Measurements from ENCODE around the gene RET. TPM values are rescaled to one million over a fixed set of nuclear protein-coding genes. Genes with fewer than 3 reads are reported as not detected.

RET gene
- total and polyA plus RNA-seq, 9 donors, result 0.12 to 1.6 (median 0.75) TPM

DNA sequence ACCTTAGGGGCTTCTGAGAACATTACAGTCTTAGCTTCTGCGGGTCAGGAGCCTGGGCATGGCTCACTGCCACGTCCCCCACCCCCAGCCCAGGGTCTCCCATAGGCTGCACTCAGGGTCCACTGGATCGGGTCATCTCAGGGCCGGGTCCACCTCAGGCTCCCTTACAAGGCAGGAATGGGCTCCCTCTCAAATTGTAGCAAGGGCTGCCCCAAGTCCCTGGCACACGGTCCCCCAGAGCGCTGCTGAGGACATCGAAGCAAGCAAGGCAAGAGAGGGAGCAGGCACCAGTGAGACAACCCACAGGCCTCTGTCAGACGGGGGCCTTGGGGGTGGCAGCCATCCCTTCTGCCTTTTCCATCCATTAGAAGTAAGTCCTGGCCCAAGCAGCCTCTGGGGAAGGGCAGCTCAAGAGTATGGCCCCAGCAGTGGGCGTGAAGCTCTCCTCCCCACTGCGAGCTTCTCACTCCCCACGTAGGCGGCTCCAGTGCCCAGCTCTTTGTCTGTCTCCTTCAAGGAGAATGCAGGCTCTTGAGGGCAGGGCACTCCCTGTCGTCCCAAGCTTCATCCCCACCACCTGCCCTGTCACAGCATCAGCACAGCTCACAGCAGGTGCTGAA lies 18.0 kb upstream of the RET start:
- no peaks in the 10 kb centered on the region for H3K27me3 ChIP-seq
- no peak for TF ChIP-seq EP300 (IDR thresholded peaks at IDR 0.05)
- TF ChIP-seq, protein P1, sequence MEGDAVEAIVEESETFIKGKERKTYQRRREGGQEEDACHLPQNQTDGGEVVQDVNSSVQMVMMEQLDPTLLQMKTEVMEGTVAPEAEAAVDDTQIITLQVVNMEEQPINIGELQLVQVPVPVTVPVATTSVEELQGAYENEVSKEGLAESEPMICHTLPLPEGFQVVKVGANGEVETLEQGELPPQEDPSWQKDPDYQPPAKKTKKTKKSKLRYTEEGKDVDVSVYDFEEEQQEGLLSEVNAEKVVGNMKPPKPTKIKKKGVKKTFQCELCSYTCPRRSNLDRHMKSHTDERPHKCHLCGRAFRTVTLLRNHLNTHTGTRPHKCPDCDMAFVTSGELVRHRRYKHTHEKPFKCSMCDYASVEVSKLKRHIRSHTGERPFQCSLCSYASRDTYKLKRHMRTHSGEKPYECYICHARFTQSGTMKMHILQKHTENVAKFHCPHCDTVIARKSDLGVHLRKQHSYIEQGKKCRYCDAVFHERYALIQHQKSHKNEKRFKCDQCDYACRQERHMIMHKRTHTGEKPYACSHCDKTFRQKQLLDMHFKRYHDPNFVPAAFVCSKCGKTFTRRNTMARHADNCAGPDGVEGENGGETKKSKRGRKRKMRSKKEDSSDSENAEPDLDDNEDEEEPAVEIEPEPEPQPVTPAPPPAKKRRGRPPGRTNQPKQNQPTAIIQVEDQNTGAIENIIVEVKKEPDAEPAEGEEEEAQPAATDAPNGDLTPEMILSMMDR (IDR thresholded peaks at IDR 0.05), result no peak
- no peak for TF ChIP-seq POLR2A (IDR thresholded peaks at IDR 0.05)
- no peak overlapping the region for H3K4me3 ChIP-seq
- WGBS, 3 donors, result 76 to 80% (median 77%) methylated on average over 13 of the region's 13 CpGs
- intact Hi-C loops (cut with DNase I), result no loop called here
- H3K36me3 ChIP-seq, result no peaks in the 10 kb centered on the region
- no peaks in the 10 kb centered on the region for H3K9me3 ChIP-seq
- no peak for DNase-seq
- no peak overlapping the region for H3K27ac ChIP-seq
- H3K4me1 ChIP-seq (ENCODE audit: insufficient read depth), result no peaks in the 10 kb centered on the region

DNA sequence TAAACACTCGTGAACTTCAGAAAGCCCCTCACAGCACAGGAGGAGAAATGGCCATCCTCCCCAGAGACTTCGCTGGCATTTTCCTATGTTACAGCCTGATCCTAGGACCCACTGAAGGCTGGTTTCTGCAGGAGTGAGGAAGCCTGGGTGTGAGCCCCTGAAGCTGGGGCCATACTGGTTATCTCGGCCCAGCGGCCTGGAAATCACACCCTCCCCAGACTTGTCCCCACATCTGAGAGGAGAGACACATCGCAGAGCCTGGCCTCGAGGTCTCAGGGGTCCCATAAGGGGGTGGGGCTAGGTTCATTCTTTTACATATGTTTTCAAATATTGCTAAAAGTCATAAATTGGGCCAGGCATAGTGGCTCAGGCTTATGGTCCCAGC lies 17.5 kb upstream of the RET start:
- no peak overlapping the region for H3K27ac ChIP-seq
- H3K9me3 ChIP-seq, result no peaks in the 10 kb centered on the region
- no peak for DNase-seq
- intact Hi-C loops (cut with DNase I), result no loop called here
- WGBS, 3 donors, result 57 to 73% (median 59%) methylated on average over 6 of the region's 6 CpGs
- no peaks in the 10 kb centered on the region for H3K4me1 ChIP-seq (ENCODE audit: insufficient read depth)
- no peak overlapping the region for H3K4me3 ChIP-seq
- TF ChIP-seq POLR2A (IDR thresholded peaks at IDR 0.05) (no peak), EP300 (IDR thresholded peaks at IDR 0.05) (no peak)
- TF ChIP-seq, protein P1 (IDR thresholded peaks at IDR 0.05), result no peak
- H3K36me3 ChIP-seq, result no peaks in the 10 kb centered on the region
- no peaks in the 10 kb centered on the region for H3K27me3 ChIP-seq

DNA sequence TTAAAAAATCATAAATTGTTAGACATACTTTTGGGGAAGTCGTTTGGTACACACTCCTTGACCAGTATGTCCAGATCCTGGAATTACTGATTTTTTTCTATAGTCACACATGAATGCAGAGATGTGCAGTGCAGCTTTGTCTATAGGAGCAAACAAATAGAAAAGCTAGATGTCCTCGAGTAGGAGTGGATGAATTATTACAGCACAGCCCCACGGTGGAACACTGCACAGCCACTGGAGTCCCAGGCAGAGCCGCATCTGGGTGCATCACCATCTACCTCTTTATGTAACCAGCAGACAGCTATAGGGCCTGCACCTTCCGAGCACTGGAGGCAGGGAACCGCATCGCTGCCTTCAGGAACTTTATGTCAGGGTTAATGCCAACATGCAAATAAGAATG lies 17.0 kb upstream of the RET start:
- WGBS, 3 donors, result 38 to 54% (median 49%) methylated on average over 7 of the region's 7 CpGs
- Histone ChIP-seq H3K4me3 (no peak overlapping the region), H3K36me3 (no peaks in the 10 kb centered on the region), H3K27me3 (no peaks in the 10 kb centered on the region), H3K9me3 (no peaks in the 10 kb centered on the region), H3K27ac (no peak overlapping the region), H3K4me1 (ENCODE audit: insufficient read depth) (no peaks in the 10 kb centered on the region)
- TF ChIP-seq, protein P1 (IDR thresholded peaks at IDR 0.05), result no peak
- TF ChIP-seq POLR2A (IDR thresholded peaks at IDR 0.05) (no peak), EP300 (IDR thresholded peaks at IDR 0.05) (no peak)
- intact Hi-C loops (cut with DNase I), result no loop called here
- no peak for DNase-seq

DNA sequence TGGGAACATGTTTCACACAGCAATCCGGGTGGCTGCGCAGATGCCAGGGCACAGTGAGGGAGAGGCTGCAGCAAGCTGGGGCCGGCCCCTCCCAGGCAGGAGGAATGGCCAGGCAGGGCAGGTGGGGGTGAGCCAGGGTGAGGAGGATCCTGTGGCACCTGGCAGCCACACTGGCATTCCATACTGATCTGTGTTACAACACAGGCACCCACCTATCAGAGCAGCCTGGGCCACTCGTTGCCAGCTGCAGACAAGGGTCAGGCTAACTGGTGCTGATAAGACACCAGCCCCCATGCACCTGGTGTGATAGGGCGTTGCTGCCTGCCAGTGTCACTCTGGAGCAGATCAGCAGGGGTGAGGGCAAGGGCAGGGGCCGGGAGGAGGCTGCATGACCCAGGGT lies 16.6 kb upstream of the RET start:
- no peak for TF ChIP-seq EP300 (IDR thresholded peaks at IDR 0.05)
- TF ChIP-seq, protein P1 (IDR thresholded peaks at IDR 0.05), result no peak
- no peak for TF ChIP-seq POLR2A (IDR thresholded peaks at IDR 0.05)
- intact Hi-C loops (cut with DNase I), result no loop called here
- 46 to 48% (median 47%) methylated on average over 6 of the region's 6 CpGs for WGBS, 3 donors
- DNase-seq, result no peak
- H3K4me3 ChIP-seq, result no peak overlapping the region
- H3K9me3 ChIP-seq, result no peaks in the 10 kb centered on the region
- H3K27me3 ChIP-seq, result no peaks in the 10 kb centered on the region
- H3K4me1 ChIP-seq (ENCODE audit: insufficient read depth), result no peaks in the 10 kb centered on the region
- no peaks in the 10 kb centered on the region for H3K36me3 ChIP-seq
- H3K27ac ChIP-seq, result no peak overlapping the region

Measured in ovary (tissue), 9 donors.